Fibroblast of peridontal ligament (primary cell): ENCODE data around the gene NTSR1.

ENCODE experiments used
- DNase-seq: peaks from one replicate; pipeline ENCODE4 v3.0.0-alpha.2; 2010; ENCODE audit errors: extremely low read depth

The NTSR1 gene

DNA sequence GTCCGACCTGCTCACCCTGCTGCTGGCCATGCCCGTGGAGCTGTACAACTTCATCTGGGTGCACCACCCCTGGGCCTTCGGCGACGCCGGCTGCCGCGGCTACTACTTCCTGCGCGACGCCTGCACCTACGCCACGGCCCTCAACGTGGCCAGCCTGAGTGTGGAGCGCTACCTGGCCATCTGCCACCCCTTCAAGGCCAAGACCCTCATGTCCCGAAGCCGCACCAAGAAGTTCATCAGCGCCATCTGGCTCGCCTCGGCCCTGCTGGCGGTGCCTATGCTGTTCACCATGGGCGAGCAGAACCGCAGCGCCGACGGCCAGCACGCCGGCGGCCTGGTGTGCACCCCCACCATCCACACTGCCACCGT is 885 bp downstream of the NTSR1 start:
- no peak for DNase-seq

DNA sequence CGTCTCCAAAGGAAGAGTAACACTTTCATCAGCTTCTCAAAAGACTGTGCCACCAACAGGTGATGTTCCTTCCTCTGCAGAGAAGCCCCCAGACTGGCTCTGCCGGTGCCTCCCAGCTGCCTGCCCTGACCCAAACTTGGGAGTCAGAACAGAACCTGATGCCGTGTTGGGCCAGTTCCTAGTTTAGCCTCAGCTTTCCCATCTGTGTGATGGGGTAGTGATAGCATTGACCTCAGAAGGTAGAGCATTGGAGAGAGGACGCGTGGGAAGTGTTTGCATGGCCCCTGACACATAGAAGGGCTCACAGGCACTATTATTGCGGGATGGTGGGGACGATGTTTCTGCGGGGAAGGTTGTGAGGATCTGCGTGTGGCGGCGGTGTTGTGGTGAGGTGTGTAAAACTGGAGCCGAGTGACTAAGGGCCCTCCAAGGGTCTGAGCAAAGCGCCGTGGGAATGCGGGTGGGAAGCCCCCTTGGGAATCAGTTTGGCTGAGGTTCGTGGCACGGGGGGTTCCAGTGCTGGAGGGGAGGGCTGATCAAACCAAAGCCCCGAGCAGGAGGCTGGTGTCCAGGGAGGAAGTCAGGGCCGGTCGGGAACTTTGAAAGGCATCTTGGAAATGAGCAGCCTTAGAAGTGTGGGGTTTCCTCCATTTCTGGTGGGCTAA is 1.7 kb downstream of the NTSR1 start:
- DNase-seq: no peak

DNA sequence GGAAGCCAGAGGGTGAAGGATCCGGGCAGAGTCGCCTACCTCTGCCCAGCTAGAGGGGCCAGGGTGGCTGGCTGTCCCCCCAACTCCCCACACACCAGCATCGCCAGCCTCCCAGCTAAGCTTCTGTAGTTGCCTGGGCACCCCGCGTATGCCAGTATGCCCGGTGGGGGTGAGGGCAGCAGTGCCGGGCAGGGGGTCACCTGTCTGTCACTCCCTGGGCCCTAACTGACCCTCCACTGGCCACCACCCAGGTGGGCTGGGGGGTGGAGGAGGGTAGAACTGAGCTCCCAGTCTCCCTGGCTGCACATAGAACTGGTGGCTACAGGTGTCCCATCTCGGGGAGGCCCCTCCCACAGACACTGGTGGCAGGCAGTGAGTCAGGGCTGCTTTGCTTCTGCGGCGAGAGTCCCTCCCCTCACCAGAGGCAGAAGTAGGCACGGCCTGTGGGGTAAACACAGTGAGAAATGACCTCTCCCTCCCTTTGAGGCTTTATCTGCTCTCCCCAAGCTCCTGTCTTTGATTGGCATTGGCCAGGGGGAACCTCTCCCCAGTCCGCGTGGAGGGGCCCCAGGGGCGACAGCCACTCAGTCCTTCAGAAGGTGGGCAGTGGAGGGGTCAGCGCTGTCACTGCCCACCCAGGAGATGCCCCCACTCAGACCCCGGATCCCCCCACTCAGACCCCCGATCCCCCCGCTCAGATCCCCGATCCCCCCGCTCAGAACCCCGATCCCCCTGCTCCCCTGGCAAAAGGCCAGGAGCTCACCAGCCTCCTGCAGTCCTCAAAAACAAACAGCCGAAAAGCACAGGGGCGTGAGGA is 2.5 kb downstream of the NTSR1 start:
- no peak for DNase-seq

DNA sequence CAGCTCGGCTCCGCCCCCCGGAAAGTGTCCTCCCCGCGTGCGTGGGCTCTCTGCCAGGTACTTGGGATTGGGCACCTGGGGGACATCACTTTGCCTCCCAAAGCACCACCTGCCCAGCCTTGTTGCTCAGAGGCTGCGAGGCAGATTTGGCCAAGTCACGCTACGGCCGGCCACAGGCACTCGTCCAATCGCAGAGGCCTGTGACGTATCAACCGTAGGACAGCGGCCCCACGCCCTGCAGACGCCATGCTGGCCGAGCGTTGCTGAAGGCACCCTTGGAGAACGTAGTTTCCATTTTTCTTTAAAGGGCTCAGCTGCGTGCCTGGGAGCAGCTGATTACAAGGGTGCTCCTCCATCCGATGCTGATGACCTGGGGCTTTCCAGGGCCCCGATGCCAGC is 3.1 kb downstream of the NTSR1 start:
- no peak for DNase-seq

DNA sequence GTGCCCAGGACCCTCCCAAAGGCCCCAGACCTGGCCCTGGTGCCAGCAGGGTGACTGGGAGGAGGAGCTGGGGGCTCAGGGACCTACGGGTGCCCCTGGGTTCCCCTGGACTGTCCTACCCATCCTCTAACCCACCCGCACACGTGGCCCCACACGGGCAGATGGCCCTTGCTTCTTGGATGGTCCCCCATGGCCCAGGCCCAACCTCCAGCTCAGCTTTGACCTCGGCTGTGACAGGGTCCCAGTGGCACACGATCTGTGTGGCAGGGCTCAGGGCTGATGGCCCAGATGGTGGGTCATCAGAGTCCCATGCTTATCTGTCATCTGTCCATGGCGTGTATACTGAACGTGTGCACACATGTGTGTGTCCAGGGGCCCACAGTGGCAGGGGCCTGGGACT is 4.0 kb downstream of the NTSR1 start:
- DNase-seq: no peak

DNA sequence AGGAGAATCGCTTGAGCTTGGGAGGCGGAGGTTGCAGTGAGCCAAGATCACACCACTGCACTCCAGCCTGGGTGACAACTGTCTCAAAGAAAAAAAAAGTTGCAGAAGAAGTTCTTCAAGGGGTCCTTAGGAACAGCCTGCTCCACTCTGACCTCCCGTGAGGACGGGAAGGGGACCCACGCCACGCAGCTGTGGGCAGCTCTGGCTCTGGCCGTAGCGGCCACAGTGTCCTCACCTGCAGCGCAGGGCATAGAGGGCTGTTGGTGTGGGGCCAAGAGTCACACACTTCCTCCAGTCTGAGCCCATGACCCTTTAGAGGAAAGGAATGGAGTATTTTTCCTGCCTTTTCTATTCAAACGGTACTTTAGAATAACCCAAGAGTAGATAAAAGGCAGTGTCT is 5.4 kb downstream of the NTSR1 start:
- DNase-seq: no peak

DNA sequence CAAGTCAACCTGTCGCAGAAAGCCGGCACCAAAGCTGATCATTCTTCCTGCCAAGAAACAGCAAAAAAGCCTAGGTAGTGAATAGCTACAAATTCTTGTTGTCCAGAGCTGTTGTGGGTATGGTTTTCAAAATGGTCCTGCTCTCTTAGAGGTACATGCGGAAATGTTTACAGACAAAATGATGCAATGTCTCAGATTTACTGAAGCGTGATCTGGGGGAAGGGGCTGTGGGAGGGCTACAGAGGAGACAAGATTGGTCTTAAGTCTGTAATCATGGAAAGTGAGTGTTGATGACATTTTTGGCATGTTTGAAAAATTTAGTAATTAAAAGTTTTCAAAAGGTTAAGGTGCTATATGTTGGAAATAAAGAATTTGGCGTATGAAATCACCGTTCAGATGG is 6.2 kb downstream of the NTSR1 start:
- DNase-seq: no peak

DNA sequence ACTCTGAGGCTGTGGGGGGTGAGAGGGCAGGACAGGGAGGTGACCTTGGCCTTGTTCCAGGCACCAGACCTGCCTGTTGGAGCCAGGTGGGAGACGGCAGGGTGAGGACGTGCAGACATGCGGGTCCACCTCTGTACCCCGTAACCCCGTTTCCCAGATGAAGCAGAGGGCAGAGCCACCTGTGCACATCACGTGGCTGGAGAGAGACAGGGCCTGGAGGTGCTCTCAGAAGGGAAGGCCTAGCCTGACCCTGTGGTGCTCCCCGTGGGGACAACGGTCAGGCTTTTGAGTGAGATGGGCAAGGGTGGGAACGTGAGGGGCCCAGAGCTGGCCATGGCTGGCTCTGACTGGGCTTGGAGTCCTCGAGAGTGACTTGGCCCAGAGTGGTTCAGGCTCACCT is 6.6 kb downstream of the NTSR1 start:
- no peak for DNase-seq

DNA sequence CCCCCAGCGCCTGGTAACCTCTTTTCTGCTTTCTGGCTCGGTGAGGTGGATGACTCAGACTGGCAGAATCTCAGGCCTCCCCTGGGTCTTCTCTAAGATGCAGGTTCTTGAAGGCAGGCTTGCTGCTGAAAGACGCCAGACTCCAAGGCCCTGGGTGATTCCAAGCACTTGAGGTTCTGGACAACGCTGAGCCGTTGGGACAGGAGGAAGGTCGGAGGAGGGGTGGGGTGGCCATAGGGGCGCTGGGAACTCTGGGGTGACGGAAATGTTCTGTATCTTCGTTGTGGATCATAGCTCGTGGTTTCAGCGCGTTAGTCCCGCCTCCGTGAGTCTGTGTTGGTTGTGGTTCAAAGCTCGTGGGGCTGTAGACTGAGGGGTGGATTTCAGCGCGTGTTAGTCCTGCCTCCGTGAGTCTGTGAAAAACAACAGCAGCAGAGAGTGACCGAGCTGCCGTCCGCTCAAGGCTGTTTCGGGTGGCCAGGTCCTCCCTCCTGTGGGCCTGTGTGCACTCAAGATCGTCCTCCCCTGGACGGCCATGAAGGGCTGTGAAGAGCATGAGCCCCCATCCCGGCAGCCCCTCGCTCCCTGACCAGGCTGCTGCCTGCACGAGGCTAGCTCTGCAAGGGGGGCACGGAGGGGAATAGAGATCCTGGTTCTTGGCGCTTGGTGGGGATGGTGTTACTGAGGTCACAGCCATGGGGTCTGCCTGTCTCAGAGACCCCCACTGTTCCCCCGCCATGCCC is 7.7 kb downstream of the NTSR1 start:
- DNase-seq: no peak

DNA sequence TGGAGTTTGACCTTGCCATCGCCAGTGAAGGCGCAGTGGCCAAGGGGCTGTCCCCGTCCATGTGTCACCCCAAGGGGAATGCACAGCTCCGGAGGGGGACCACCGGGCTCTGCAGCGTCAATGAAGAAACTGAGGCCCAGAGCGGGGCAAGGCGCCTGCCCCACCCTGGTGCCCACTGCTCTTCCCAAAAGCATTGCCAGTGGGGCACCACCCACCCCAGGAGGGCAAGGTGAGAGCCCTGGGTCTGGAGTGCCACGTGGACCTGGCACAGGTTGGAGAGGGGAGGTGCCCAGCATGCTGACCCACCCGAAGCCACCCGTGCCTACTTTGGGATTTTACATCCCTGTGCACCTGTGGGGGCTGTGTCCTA is 8.3 kb downstream of the NTSR1 start:
- DNase-seq: no peak

DNA sequence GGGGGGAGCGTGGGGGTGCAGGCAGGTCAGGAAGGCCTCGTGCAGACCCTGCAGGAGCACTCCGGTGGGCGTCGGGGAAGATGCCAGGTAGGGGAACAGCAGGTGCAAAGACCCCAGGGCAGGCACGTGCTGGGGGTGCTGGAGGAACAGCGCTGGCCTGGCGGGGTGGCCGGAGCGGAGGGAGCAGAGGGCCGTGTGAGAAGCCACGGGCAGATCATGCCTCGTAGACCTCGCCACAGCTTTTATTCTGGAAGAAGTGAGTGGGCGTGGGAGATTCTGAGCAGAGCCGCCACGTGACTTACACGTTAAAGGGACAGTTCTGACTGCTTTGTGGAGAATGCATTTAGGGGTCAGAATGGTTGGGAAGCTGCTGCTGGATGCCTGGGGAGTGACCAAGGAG is 9.3 kb downstream of the NTSR1 start:
- no peak for DNase-seq

DNA sequence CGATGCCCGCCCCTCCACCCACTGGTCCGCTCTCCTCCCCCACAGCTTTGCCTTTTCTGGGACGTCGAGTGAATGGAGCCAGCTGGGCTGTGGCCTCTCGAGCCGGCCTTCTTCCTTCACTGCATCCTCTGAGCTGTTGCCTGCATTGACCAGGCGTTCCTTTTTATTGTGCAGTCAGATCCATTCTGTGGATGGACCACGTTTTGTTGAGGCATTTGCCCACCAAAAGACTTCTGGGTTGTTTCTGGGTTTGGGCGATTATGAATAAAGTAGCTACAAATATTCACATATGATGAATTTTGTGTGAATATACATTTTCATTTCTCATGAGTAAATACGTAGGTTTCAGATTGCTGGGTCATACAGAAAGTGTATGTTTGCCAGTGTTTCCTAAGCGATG is 9.9 kb downstream of the NTSR1 start:
- DNase-seq: no peak

DNA sequence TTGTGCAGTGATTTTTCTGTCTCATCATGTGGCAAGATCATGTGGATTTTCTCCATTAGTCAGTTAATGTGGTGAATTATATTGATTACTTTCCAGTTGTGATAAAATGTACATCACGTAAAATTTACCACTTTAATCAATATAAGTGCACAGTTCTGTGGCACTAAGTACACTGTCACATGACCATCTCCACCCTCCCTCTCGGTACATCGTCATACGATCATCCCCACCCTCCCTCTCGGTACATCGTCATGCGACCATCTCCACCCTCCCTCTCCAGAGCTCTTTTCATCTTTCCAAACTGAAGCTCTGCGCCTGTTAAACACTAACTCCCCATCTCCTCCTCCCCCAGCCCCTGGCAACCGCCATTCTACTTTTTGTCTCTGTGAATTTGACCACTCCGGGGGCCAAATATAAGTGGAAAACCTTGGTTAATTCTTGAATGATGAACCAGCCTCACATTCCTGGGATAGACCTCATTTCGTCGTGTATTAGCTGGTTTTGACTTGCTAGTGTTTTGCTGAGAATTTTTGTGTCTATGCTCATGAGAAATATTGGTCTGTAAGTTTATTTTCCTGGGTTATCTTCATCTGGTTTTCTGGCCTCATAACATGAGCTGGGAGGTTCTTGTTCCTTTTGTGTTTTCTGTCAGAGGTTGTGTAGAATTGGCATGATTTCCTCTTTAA is 10.8 kb downstream of the NTSR1 start:
- DNase-seq: no peak

DNA sequence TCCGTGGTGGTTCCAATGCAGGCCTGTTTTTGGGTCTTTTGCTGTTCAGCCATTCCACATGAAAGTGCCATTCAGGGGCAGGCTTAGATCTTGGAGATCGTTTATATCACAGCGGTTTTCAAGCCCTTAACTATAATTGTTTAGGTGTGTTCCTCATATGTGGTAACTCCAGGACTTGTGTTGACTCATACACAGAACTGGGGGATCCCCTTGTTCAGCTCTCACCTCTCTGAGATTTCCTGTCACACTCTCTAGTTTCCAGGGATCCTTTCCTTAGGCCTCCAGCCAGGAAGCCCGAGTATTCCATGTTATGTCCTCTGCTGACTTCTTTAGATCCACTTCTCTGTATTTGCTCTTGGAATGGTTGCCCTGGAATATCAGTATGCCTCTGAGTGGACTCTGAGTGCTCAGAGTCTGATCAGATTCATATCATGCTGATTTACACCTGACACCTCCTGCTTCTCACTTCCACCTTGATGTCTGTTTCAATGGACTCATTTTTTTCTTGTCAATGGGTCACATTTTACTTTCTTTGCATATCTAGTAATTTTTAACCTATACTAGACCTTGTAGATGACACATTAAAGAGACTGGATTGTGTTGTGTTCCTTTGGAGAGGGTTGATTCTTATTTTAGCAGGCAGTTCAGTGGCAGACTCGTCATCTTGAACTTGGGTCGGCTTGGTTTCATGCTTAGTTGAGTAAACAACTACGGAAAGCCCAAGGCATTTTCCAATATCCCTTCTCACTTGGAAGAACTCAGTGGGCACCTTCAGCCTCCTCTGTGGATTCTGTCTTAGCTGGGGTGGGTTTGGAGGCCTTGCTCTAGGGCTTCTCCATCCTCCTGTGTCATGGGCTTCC is 13.1 kb downstream of the NTSR1 start:
- DNase-seq: no peak

DNA sequence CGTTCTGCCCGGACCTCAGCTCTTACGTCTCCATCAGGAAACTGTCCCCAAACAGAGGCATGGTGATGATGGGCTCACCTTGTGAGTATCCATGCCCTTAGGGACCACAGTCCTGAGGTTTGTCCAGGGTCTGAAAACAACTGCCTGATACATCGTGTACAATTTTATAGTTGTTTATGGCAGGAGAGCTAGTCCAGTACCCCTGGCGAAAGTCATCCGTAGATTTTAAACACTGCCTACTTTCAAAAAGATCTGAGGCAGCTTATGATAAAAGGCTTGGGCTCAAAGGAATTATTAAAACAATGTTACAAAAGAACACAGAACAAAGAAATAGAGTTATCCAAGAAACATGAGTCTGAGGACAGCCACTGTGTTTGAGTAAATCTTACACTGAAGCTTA is 14.0 kb downstream of the NTSR1 start:
- DNase-seq: no peak

DNA sequence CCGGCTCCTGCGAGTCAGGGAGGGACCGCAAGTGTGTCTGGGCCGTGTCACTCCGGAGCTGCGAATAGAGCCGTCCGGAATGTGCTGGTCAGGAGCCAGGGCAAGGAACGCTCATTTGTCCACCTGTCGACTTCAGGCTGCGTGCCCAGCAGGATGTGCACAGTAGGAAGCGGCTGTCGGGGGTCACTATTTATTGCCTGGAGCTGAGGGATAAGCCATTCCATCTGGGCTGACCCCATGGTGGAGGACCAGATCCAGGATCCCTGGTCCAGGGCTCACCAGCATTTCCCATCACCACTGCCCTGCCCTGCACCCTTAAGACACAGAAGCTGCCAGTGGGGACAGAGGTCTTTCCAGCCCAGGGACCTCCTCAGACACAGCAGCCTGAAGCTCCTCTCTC is 14.7 kb downstream of the NTSR1 start:
- no peak for DNase-seq

DNA sequence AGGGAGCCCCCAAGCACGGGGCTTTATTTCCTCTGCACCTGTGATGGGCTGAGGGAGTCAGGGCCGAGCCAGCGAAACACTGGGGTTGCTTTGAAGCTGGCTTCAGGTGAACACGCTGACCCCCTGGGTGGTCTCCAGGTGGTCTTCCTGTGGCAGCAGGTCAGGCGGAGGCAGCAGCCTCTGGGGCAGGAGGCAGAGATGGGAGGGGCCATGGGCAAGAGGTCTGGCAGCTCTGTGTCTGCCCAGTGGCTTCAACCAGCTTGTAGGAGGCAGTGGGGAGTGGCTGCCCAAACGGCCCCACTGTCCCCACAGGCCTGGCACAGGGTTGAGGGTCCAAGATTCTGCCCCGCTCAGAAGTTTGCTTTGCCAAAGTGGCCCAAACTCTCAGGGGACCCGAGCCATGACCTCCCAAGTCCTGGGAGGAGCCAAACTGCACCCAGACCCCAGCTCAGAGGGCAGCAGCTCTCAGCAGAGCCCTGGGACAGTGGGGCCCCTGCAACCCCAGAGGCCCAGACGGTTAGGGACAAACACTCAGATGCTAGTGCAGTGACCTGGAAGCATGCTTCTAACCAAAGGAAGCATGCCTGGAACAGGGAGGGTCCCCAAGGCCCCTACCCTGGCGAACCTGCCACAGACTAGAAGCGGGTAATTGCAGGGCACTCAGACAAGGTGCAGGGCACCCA is 15.3 kb downstream of the NTSR1 start:
- no peak for DNase-seq

DNA sequence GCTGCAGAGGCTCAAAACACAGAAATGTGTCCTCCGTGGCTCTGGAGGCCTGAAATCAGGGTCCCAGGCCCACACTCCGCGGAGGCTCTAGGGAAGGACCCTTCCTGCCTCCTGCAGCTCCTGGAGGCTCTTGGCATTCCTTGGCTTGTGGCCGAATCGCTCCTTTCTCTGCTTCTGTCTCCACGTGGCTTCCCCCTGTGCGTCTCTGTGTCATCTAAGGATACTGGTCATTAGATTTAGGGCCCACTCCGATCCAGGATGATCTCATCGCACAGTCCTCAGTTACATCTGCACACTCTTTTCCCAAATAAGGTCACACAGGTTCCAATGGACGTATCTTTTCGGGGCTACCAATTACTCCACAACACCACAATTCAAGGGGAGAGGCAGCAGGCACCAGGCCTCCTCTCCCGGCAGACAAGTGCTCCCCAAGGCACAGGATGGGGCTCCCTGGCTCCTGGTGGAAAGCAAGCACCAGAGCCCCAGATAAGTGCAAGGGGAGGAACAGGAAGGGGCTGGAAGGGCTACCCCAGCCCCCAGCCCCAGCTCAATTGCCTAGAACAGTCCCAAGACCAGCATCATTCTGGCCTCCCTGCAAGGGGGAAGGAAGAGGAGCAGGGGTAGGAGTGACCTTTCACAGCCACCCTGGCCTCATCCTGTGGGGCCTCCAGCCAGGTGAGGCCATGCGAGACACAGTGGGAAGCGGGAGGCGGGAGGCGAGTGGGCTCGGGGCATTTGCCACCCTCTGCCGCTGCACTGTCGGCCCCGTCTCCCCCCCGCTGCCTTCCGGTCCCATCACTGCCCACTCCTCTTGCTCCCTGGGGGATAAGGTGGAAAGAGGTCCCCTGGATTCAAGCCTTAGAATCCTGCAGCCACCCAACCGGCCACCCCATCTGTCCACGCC is 16.3 kb downstream of the NTSR1 start:
- no peak for DNase-seq

DNA sequence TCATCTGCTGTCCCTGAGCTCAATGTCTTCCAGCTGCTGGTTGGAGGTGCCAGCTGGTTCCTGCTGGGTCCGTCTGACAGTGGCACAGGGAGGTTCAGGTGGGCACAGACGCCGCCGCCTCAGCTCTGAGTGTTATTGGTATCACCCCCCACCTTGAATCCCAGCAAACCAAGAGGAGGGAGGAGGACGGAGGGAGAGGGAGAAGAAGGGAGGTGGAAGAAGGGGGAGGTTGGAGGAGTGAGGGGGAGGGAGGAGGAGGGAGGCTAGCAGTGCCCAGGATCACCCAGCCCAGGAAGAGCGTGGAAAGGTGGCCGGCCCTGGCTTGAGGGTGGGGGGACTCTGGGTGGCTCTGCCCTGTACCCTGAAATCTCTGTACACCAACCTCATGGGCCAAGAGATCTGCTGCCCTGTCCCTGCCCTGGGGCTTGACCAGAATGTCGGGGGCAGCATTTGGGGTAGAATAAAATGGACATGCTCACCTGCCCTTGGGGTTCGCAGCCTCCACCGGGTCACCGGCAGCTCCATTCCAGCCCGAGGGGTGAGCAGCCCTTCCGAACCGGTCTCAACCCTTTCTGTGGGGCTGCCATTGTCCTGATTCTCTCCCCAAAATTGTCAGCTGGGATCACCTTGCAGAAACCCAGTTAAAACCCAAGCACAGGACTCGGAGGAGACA is 17.1 kb downstream of the NTSR1 start:
- DNase-seq: no peak
